H9 (cell line): Measurements from ENCODE around the gene SCN1A. TPM values are rescaled to one million over a fixed set of nuclear protein-coding genes. Genes with fewer than 3 reads are reported as not detected.

Experiments used
- DNase-seq: peaks from one replicate; pipeline ENCODE4 v3.0.0-alpha.2; 2017
- H2AFZ ChIP-seq: one replicate; pipeline ENCODE4 v1.6.1; 2013; ENCODE audit warnings: mild to moderate bottlenecking, low read length, control low read depth, moderate library complexity
- H2AK5ac ChIP-seq: 2 replicates; pipeline ENCODE4 v1.6.1; 2013; ENCODE audit warnings: low read length, control low read depth, mixed read lengths; ENCODE audit not compliant: insufficient read length
- H2BK120ac ChIP-seq: one replicate; pipeline ENCODE4 v1.6.1; 2013; ENCODE audit warnings: low read depth, mild to moderate bottlenecking, low read length, control low read depth, inconsistent platforms; ENCODE audit not compliant: poor library complexity, severe bottlenecking
- H2BK12ac ChIP-seq: 2 replicates; pipeline ENCODE4 v1.6.1; 2013; ENCODE audit warnings: low read length, control low read depth, mixed read lengths, low read depth; ENCODE audit not compliant: insufficient read length
- H2BK15ac ChIP-seq: 2 replicates; pipeline ENCODE4 v1.6.1; 2013; ENCODE audit warnings: low read depth, low read length, control low read depth
- H2BK20ac ChIP-seq: one replicate; pipeline ENCODE4 v1.6.1; 2013; ENCODE audit warnings: low read depth, mild to moderate bottlenecking, low read length, control low read depth, inconsistent platforms; ENCODE audit not compliant: poor library complexity, severe bottlenecking
- H2BK5ac ChIP-seq: 2 replicates; pipeline ENCODE4 v1.6.1; 2013; ENCODE audit warnings: low read length, control low read depth, mixed read lengths; ENCODE audit not compliant: insufficient read length
- H3K14ac ChIP-seq: 2 replicates; pipeline ENCODE4 v1.6.1; 2013; ENCODE audit warnings: low read length, control low read depth; ENCODE audit not compliant: insufficient read depth
- H3K18ac ChIP-seq: 2 replicates; pipeline ENCODE4 v1.6.1; 2013; ENCODE audit warnings: low read depth, mild to moderate bottlenecking, mixed read lengths, low read length, control low read depth; ENCODE audit not compliant: insufficient read length
- H3K23ac ChIP-seq: 2 replicates; pipeline ENCODE4 v1.6.1; 2013; ENCODE audit warnings: low read length, control low read depth, mixed read lengths, low read depth; ENCODE audit not compliant: insufficient read length
- H3K23me2 ChIP-seq: 2 replicates; pipeline ENCODE4 v1.6.1; 2013; ENCODE audit warnings: low read depth, mild to moderate bottlenecking, mixed read lengths, low read length, control low read depth; ENCODE audit not compliant: insufficient read length, poor library complexity, severe bottlenecking
- H3K27ac ChIP-seq: 2 replicates; pipeline ENCODE4 v1.5.1; 2013; ENCODE audit warnings: low read length, control low read depth, mixed read lengths, low read depth; ENCODE audit not compliant: insufficient read length
- H3K27me3 ChIP-seq: 2 replicates; pipeline ENCODE4 v1.6.1; 2013; ENCODE audit warnings: low read length, control low read depth, inconsistent platforms; ENCODE audit not compliant: insufficient read depth
- H3K4ac ChIP-seq: 2 replicates; pipeline ENCODE4 v1.6.1; 2013; ENCODE audit warnings: low read depth, mild to moderate bottlenecking, control low read depth, inconsistent platforms, low read length, moderate library complexity
- H3K4me1 ChIP-seq: 2 replicates; pipeline ENCODE4 v1.6.1; 2013; ENCODE audit warnings: low read length, control low read depth, inconsistent platforms; ENCODE audit not compliant: insufficient read depth
- H3K4me2 ChIP-seq: 2 replicates; pipeline ENCODE4 v1.6.1; 2013; ENCODE audit warnings: low read length, control low read depth, mixed read lengths; ENCODE audit not compliant: insufficient read length, insufficient read depth
- H3K56ac ChIP-seq: 2 replicates; pipeline ENCODE4 v1.6.1; 2013; ENCODE audit warnings: low read depth, mild to moderate bottlenecking, mixed read lengths, low read length, control low read depth; ENCODE audit not compliant: insufficient read length
- H3K79me1 ChIP-seq: 2 replicates; pipeline ENCODE4 v1.6.1; 2013; ENCODE audit warnings: low read depth, mild to moderate bottlenecking, moderate library complexity, low read length, control low read depth, inconsistent platforms; ENCODE audit not compliant: insufficient read depth, poor library complexity, severe bottlenecking
- H3K79me2 ChIP-seq: 2 replicates; pipeline ENCODE4 v1.6.1; 2013; ENCODE audit warnings: low read length, control low read depth, inconsistent platforms; ENCODE audit not compliant: insufficient read depth
- H3K9ac ChIP-seq: 2 replicates; pipeline ENCODE4 v1.6.1; 2013; ENCODE audit warnings: low read length, control low read depth, mixed read lengths; ENCODE audit not compliant: insufficient read length; ENCODE audit errors: extremely low read depth
- H3K9me3 ChIP-seq: one replicate; pipeline ENCODE4 v1.6.1; 2013; ENCODE audit warnings: low read depth, low read length, inconsistent platforms; ENCODE audit not compliant: control insufficient read depth
- H3T11ph ChIP-seq: one replicate; pipeline ENCODE4 v1.6.1; 2013; ENCODE audit warnings: mild to moderate bottlenecking, low read length, control low read depth, inconsistent platforms
- H4K20me1 ChIP-seq: one replicate; pipeline ENCODE4 v1.6.1; 2013; ENCODE audit not compliant: control insufficient read depth, insufficient read length, insufficient read depth
- H4K5ac ChIP-seq: 2 replicates; pipeline ENCODE4 v1.6.1; 2013; ENCODE audit warnings: low read depth, mild to moderate bottlenecking, mixed read lengths, low read length, control low read depth; ENCODE audit not compliant: insufficient read length
- H4K8ac ChIP-seq: replicated peaks from 2 replicates; pipeline ENCODE4 v1.6.1; 2013; ENCODE audit warnings: low read length, control low read depth, mixed read lengths, low read depth; ENCODE audit not compliant: insufficient read length
- H4K91ac ChIP-seq: 2 replicates; pipeline ENCODE4 v1.6.1; 2013; ENCODE audit warnings: low read depth, mild to moderate bottlenecking, moderate library complexity, mixed read lengths, low read length, control low read depth; ENCODE audit not compliant: insufficient read length
- H3K27ac Mint-ChIP-seq, 3 experiments: 2 replicates in 2 of 3; 3 replicates in 1 of 3; pipeline ENCODE4 v1.8.0; 2020 to 2021; ENCODE audit warnings: mixed read lengths in 3 of 3, mild to moderate bottlenecking in 1 of 3, moderate library complexity in 1 of 3
- H3K27me3 Mint-ChIP-seq: 2 replicates; pipeline ENCODE4 v1.8.0; 2021; ENCODE audit warnings: low read depth, mild to moderate bottlenecking, moderate library complexity, mixed read lengths
- H3K36me3 Mint-ChIP-seq, 3 experiments: 2 replicates in 2 of 3; 3 replicates in 1 of 3; pipeline ENCODE4 v1.8.0; 2020 to 2021; ENCODE audit warnings: low read depth in 3 of 3, mixed read lengths in 3 of 3; ENCODE audit not compliant: insufficient read depth in 1 of 3
- H3K4me1 Mint-ChIP-seq, 2 experiments: 2 replicates each; pipeline ENCODE4 v1.8.0; 2020; ENCODE audit warnings: mixed read lengths in 2 of 2
- H3K4me3 Mint-ChIP-seq, 2 experiments: 2 replicates in 1 of 2; 3 replicates in 1 of 2; pipeline ENCODE4 v1.8.0; 2020 to 2021; ENCODE audit warnings: mild to moderate bottlenecking in 2 of 2, mixed read lengths in 2 of 2, moderate library complexity in 1 of 2
- H3K9me3 Mint-ChIP-seq, 2 experiments: 2 replicates in 1 of 2; 3 replicates in 1 of 2; pipeline ENCODE4 v1.8.0; 2020; ENCODE audit warnings: mild to moderate bottlenecking in 2 of 2, mixed read lengths in 2 of 2, moderate library complexity in 1 of 2
- total RNA-seq: library from RNA; stranded (reverse); gene quantifications from 2 replicates; pipeline ENCODE4 v1.2.1, GENCODE V29; 2021
- TF ChIP-seq, protein P1 (sequence below): fragments of 200-600 bp; sonication (generic); conservative IDR thresholded peaks from 3 replicates; pipeline ENCODE4 v1.8.0; 2021; ENCODE audit warnings: antibody characterized with exemption, mild to moderate bottlenecking

The SCN1A gene
- total RNA-seq, 1 experiment from 2014 or later = 0.13 TPM

DNA sequence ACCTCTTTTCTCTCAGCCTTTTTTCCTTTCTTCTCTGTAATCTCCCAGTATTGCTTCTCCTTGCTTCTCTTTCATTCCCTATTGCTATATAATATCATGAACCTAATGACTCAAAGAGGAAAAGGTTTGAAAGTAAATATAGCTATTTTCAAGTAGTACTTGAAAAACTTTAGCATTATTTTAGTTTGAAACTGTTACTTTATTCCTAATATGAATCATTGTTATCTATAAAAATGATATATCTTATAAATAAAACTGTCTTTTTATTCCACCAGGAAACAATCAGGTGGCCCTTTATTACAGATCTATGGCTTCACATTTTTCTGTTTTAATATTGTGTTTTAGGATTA is 311 bp upstream of the SCN1A start:
- Histone ChIP-seq H3K4ac (no peak overlapping the region), H3K79me2 (no peaks in the 10 kb centered on the region), H3K27me3 (no peaks in the 10 kb centered on the region), H2BK12ac (no peak overlapping the region), H3K9me3 (no peaks in the 10 kb centered on the region), H3K56ac (no peak overlapping the region), H2BK120ac (no peak overlapping the region), H4K20me1 (no peaks in the 10 kb centered on the region), H3K79me1 (no peaks in the 10 kb centered on the region), H3K23me2 (peaks cover 2% of the 10 kb centered on the region), H3K4me2 (no peak overlapping the region), H2BK20ac (no peak overlapping the region), H2AK5ac (no peak overlapping the region), H3K4me1 (peaks cover 10% of the 10 kb centered on the region; the same call in 1 of the 2 replicates), H4K8ac (no peak overlapping the region), H4K5ac (no peak overlapping the region), H3K18ac (no peak overlapping the region), H3T11ph (no peak overlapping the region), H2AFZ (no peak overlapping the region), H2BK15ac (no peak overlapping the region), H4K91ac (no peak overlapping the region), H3K14ac (no peak overlapping the region), H3K27ac (no peak overlapping the region), H3K23ac (no peak overlapping the region), H2BK5ac (no peak overlapping the region), H3K9ac (no peak overlapping the region)
- peak overlapping the region in 1 of 2 experiments; percentile 69; a peak in 2 of 5 replicates for H3K4me3 Mint-ChIP-seq
- peaks cover 29 to 30% of the 10 kb centered on the region in 2 experiments for H3K4me1 Mint-ChIP-seq
- H3K27me3 Mint-ChIP-seq = no peaks in the 10 kb centered on the region
- TF ChIP-seq, protein P1, sequence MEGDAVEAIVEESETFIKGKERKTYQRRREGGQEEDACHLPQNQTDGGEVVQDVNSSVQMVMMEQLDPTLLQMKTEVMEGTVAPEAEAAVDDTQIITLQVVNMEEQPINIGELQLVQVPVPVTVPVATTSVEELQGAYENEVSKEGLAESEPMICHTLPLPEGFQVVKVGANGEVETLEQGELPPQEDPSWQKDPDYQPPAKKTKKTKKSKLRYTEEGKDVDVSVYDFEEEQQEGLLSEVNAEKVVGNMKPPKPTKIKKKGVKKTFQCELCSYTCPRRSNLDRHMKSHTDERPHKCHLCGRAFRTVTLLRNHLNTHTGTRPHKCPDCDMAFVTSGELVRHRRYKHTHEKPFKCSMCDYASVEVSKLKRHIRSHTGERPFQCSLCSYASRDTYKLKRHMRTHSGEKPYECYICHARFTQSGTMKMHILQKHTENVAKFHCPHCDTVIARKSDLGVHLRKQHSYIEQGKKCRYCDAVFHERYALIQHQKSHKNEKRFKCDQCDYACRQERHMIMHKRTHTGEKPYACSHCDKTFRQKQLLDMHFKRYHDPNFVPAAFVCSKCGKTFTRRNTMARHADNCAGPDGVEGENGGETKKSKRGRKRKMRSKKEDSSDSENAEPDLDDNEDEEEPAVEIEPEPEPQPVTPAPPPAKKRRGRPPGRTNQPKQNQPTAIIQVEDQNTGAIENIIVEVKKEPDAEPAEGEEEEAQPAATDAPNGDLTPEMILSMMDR = no peak
- no peaks in the 10 kb centered on the region for H3K36me3 Mint-ChIP-seq
- no peak overlapping the region for H3K27ac Mint-ChIP-seq
- H3K9me3 Mint-ChIP-seq = no peaks in the 10 kb centered on the region
- DNase-seq = no peak
